Neural cell (in vitro differentiated cells): ENCODE measurements around the gene C1S. TPM values are rescaled to one million over a fixed set of nuclear protein-coding genes. Genes with fewer than 3 reads are reported as not detected.

ENCODE experiments used
- H2AFZ ChIP-seq: fragments of 200-600, 300-800 bp; sonication (generic), shearing (Covaris generic); 2 replicates; pipeline ENCODE4 v1.6.0; 2014; ENCODE audit warnings: low read depth, mild to moderate bottlenecking, antibody characterized with exemption, low read length, moderate library complexity
- H3F3A ChIP-seq: fragments of 200-600 bp; shearing (Covaris generic); 2 replicates; pipeline ENCODE4 v1.6.1; 2016; ENCODE audit warnings: mild to moderate bottlenecking, moderate library complexity, mixed read lengths, antibody characterized with exemption, low read length; ENCODE audit not compliant: insufficient read depth, poor library complexity, severe bottlenecking
- H3K27ac ChIP-seq: fragments of 200-600, 300-800 bp; sonication (generic), shearing (Covaris generic); 2 replicates; pipeline ENCODE4 v1.5.1; 2014; ENCODE audit warnings: mild to moderate bottlenecking, low read length, moderate library complexity
- H3K27me3 ChIP-seq: fragments of 300-800, 200-600 bp; sonication (generic), shearing (Covaris generic); 2 replicates; pipeline ENCODE4 v1.6.0; 2014; ENCODE audit warnings: mild to moderate bottlenecking, low read depth, low read length, moderate library complexity; ENCODE audit not compliant: insufficient read depth
- H3K36me3 ChIP-seq: fragments of 300-800, 200-600 bp; sonication (generic), shearing (Covaris generic); 2 replicates; pipeline ENCODE4 v1.5.1; 2014; ENCODE audit warnings: mild to moderate bottlenecking, antibody characterized with exemption, low read length, moderate library complexity; ENCODE audit not compliant: insufficient read depth
- H3K4me2 ChIP-seq: fragments of 300-800, 200-600 bp; sonication (generic), shearing (Covaris generic); 2 replicates; pipeline ENCODE4 v1.6.0; 2014; ENCODE audit warnings: mild to moderate bottlenecking, low read length
- H3K4me3 ChIP-seq: fragments of 300-800, 200-600 bp; sonication (generic), shearing (Covaris generic); 2 replicates; pipeline ENCODE4 v1.5.1; 2014; ENCODE audit warnings: mild to moderate bottlenecking, low read length, moderate library complexity
- H3K79me2 ChIP-seq: fragments of 200-600 bp; shearing (Covaris generic); replicated peaks from 2 replicates; pipeline ENCODE4 v1.6.0; 2014; ENCODE audit warnings: mild to moderate bottlenecking, low read length, moderate library complexity; ENCODE audit not compliant: insufficient read depth
- H3K9ac ChIP-seq: fragments of 300-800, 200-600 bp; sonication (generic), shearing (Covaris generic); 2 replicates; pipeline ENCODE4 v1.6.1; 2016; ENCODE audit warnings: mild to moderate bottlenecking, low read length, mixed read lengths
- H3K9me2 ChIP-seq: fragments of 200-600 bp; shearing (Covaris generic); 2 replicates; pipeline ENCODE4 v1.6.1; 2016; ENCODE audit warnings: mild to moderate bottlenecking, low read length, mixed read lengths; ENCODE audit not compliant: insufficient read depth
- H3K9me3 ChIP-seq: fragments of 200-600, 300-800 bp; sonication (generic), shearing (Covaris generic); 2 replicates; pipeline ENCODE4 v1.6.1; 2016; ENCODE audit warnings: mild to moderate bottlenecking, mixed run types, low read length, moderate library complexity, mixed read lengths
- H4K20me1 ChIP-seq: fragments of 200-600 bp; shearing (Covaris generic); 2 replicates; pipeline ENCODE4 v1.6.1; 2016; ENCODE audit warnings: mild to moderate bottlenecking, mixed run types; ENCODE audit not compliant: insufficient read depth
- CTCF ChIP-seq: fragments of 450-650 bp; IDR thresholded peaks from 2 replicates; pipeline ENCODE4 v1.5.1; 2014; ENCODE audit warnings: antibody characterized with exemption, mild to moderate bottlenecking, moderate library complexity; ENCODE audit not compliant: poor library complexity, severe bottlenecking
- EP300 ChIP-seq: fragments of 450-650 bp; conservative IDR thresholded peaks from 2 replicates; pipeline ENCODE4 v1.6.1; 2014; ENCODE audit warnings: antibody characterized with exemption, mild to moderate bottlenecking, moderate library complexity; ENCODE audit not compliant: poor library complexity, severe bottlenecking
- EZH2 ChIP-seq: fragments of 200-600, 300-800 bp; shearing (Covaris generic), sonication (generic); IDR thresholded peaks from 2 replicates; pipeline ENCODE4 v1.6.1; 2014; ENCODE audit warnings: antibody characterized with exemption, low read length, borderline replicate concordance, mild to moderate bottlenecking; ENCODE audit not compliant: insufficient read depth, poor library complexity, severe bottlenecking
- MXI1 ChIP-seq: fragments of 450-650 bp; conservative IDR thresholded peaks from 2 replicates; pipeline ENCODE4 v1.6.1; 2014; ENCODE audit warnings: antibody characterized with exemption, mild to moderate bottlenecking; ENCODE audit not compliant: poor library complexity, severe bottlenecking
- POLR2AphosphoS5 ChIP-seq: IDR thresholded peaks from 2 replicates; pipeline ENCODE4 v1.6.1; 2012
- RAD21 ChIP-seq: fragments of 450-650 bp; conservative IDR thresholded peaks from 2 replicates; pipeline ENCODE4 v1.6.1; 2014; ENCODE audit warnings: antibody characterized with exemption, mild to moderate bottlenecking, moderate library complexity
- REST ChIP-seq: IDR thresholded peaks from 2 replicates; pipeline ENCODE4 v1.6.1; 2012; ENCODE audit warnings: borderline replicate concordance
- SMC3 ChIP-seq: fragments of 450-650 bp; conservative IDR thresholded peaks from 2 replicates; pipeline ENCODE4 v1.6.1; 2014; ENCODE audit warnings: antibody characterized with exemption, mild to moderate bottlenecking, moderate library complexity; ENCODE audit not compliant: poor library complexity
- TAF1 ChIP-seq: IDR thresholded peaks from 2 replicates; pipeline ENCODE4 v1.6.1; 2012; ENCODE audit warnings: low read depth
- polyA plus RNA-seq: library from polyadenylated mRNA; depleted of rRNA; stranded (reverse); fragments of >200 nt; gene quantifications from 2 replicates; pipeline ENCODE4 v1.2.3, GENCODE V29; 2014

Gene C1S
- polyA plus RNA-seq, 1 donor from 2014 or later = 4.9 TPM

DNA sequence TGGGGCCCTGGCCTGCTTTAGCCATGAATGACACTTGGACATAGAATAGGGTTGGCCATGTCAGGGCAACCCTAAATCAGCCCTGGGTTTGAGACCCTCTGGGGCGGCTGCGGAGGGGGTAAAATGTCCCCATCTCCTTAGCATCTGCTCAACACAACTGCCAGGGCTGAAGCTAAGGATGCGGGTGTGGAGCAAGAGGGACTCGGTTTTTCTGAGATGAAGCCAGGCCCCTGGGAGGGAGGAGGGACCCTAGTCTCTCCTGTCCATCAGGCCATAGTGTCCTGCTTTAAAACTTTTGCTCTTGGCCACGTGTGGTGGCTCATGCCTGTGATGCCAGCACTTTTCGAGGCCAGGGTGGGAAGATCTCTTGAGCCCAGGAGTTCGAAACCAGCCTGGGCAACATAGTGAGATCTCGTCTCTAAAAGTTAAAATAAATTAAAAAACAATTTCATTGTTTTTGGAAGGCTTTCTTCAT lies 32.5 kb downstream of the C1S start:
- Histone ChIP-seq H4K20me1 (no peaks in the 10 kb centered on the region), H3K79me2 (no peaks in the 10 kb centered on the region), H3K36me3 (no peaks in the 10 kb centered on the region), H3K4me2 (no peak overlapping the region), H2AFZ (no peak overlapping the region), H3K4me3 (no peak overlapping the region), H3K27me3 (no peaks in the 10 kb centered on the region), H3K9me3 (no peaks in the 10 kb centered on the region), H3K9ac (no peak overlapping the region), H3K27ac (no peak overlapping the region), H3K9me2 (no peaks in the 10 kb centered on the region), H3F3A (no peaks in the 10 kb centered on the region)
- TF ChIP-seq EP300 = no peak

DNA sequence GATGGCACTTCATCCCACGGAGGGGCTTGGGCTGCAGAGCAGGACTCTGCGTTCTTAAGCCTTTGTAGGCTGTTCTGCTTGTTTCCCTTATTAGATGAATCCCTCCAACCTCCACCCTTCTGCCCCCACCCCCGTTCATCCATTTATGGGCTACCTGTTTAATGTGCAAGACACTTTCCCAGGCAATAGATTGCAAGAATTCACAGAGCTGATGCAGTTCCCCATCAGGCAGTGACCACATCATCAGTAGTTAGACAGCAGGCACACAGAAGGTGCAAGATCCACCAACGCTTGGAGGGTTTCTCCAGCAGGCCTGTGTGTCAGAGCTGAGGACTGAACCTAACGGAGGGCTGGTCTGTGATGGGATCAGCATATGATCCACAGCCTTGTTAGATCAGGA lies 33.0 kb downstream of the C1S start:
- H3K9ac ChIP-seq = no peak overlapping the region
- no peaks in the 10 kb centered on the region for H3K27me3 ChIP-seq
- H3F3A ChIP-seq = no peaks in the 10 kb centered on the region
- no peak overlapping the region for H3K4me2 ChIP-seq
- no peaks in the 10 kb centered on the region for H4K20me1 ChIP-seq
- H3K9me3 ChIP-seq = no peaks in the 10 kb centered on the region
- H3K4me3 ChIP-seq = no peak overlapping the region
- H3K9me2 ChIP-seq = no peaks in the 10 kb centered on the region
- no peak overlapping the region for H2AFZ ChIP-seq
- no peak overlapping the region for H3K27ac ChIP-seq
- TF ChIP-seq TAF1 (no peak), MXI1 (no peak), EZH2 (no peak), RAD21 (no peak), CTCF (no peak), EP300 (no peak), POLR2AphosphoS5 (no peak), REST (no peak), SMC3 (no peak)
- H3K79me2 ChIP-seq = no peaks in the 10 kb centered on the region
- H3K36me3 ChIP-seq = no peaks in the 10 kb centered on the region

- no peak for TF ChIP-seq EP300
- no peak for TF ChIP-seq REST
- no peak for TF ChIP-seq MXI1
- no peak for TF ChIP-seq RAD21
- no peak for TF ChIP-seq SMC3
- TF ChIP-seq EZH2 = no peak
- no peak for TF ChIP-seq POLR2AphosphoS5
- no peak for TF ChIP-seq TAF1
- TF ChIP-seq CTCF = no peak
- H2AFZ ChIP-seq = no peak overlapping the region
- no peaks in the 10 kb centered on the region for H3F3A ChIP-seq
- no peak overlapping the region for H3K9ac ChIP-seq
- no peaks in the 10 kb centered on the region for H3K27me3 ChIP-seq
- H3K79me2 ChIP-seq = no peaks in the 10 kb centered on the region
- no peaks in the 10 kb centered on the region for H3K36me3 ChIP-seq
- no peaks in the 10 kb centered on the region for H3K9me3 ChIP-seq
- H3K9me2 ChIP-seq = no peaks in the 10 kb centered on the region
- H4K20me1 ChIP-seq = no peaks in the 10 kb centered on the region
- no peak overlapping the region for H3K4me3 ChIP-seq
- no peak overlapping the region for H3K4me2 ChIP-seq
- H3K27ac ChIP-seq = no peak overlapping the region
These were observed 33.4 kb downstream of the C1S start for GRCh38 chr12:7093892-7094291.
